ENCODE data around the gene CFAP410.

DNA sequence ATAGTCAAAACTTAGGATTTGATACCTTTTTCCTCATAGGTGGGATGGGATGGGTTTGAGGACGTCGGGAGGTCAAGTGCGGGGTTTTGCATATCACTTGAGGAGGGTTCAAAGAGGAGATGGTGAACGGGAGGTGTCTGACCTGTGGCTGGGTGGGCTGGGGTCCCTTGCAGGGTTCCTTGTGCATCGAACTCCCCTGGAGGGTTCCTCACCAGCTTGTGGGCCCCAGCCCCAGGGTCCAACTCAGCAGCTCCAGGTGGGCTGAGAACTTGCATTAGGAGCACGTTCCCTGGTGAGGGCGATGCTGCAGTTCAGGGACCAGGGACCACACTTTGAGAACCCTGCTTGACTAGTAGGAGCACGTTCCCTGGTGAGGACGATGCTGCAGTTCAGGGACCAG, 37.4 kb upstream of the CFAP410 start:
- TF ChIP-seq TAF1 (IDR thresholded peaks at IDR 0.05; ENCODE audit: borderline replicate concordance, low read depth, low read length) (no peak), POLR2A (IDR thresholded peaks at IDR 0.05; ENCODE audit: low read depth, low read length) (no peak)
